Measurements from ENCODE around the gene ARID3C. TPM values are rescaled to one million over a fixed set of nuclear protein-coding genes. Genes with fewer than 3 reads are reported as not detected.

ARID3C gene
- total RNA-seq, 1 experiment from 2014 or later: not detected

DNA sequence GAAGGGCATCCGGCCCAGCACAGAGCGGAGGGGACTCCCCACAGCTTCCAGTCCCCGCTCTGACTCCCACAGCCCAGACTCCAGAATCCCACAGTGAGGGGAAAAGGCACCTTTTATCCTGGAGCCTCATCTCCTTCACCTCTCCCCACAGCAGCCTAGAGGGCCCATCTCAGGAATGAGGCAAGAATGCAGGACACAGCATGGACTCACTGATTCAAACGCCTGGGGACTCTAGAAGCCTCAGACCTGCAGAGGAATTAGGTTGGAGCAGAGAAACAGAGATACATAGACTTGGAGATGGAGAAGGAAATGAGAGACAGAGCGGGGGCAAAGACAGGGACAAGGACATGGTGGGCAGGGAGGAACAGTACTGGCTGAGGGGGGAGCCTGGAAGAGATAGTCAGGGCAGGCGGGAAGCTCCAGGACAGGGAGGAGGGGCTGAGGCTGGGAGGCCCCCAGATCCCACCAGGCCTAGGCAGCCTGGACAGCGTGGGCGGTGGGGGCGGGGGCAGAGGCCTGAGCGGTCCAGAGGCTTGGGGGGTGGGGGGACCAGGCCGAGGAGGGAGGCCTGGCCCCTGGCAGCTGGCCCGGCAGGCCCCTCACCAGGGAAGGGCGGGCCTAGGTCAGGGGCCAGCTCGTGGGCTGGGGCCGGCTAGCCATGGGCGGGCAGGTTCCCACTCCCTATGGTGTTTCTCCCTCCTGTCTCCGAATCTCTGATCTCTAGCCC is 55.1 kb downstream of the ARID3C start:
- Histone ChIP-seq H3K36me3 (replicated peaks; ENCODE audit: control insufficient read depth, insufficient read depth, low read length) (no peaks in the 10 kb centered on the region), H3K4me3 (ENCODE audit: insufficient read depth, low read depth, low read length) (no peak overlapping the region), H3K27me3 (ENCODE audit: control insufficient read depth, insufficient read depth, low read length) (peaks cover 15% of the 10 kb centered on the region)
- peak; percentile 74 for DNase-seq

GRCh38 chr9:34572628-34573027 is 56.2 kb downstream of the ARID3C start:
- DNase-seq: no peak
- Histone ChIP-seq H3K27me3 (ENCODE audit: control insufficient read depth, insufficient read depth, low read length) (peaks cover 8% of the 10 kb centered on the region; the same call in 1 of the 2 replicates), H3K36me3 (replicated peaks; ENCODE audit: control insufficient read depth, insufficient read depth, low read length) (no peaks in the 10 kb centered on the region), H3K4me3 (ENCODE audit: insufficient read depth, low read depth, low read length) (no peak overlapping the region)

DNA sequence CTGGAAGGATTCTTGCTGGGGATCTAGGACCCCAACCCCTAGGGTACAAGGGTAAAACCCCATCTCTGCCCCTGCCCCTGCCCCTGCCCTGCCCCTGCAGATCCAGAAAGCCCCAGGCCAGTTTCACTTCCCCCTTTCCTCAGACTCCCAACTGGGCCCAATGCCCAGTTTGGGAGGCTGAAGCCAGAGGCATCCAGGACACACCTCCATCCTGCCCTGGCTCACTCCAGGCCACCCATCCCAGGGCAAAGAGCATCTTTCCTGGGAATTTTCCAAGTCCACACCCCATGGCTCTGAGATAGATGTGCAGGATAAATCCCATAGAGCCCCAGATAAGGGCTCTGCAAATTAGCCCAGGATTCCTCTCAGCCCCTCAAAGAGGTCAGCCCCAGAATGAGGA is 56.8 kb downstream of the ARID3C start:
- H3K36me3 ChIP-seq (replicated peaks; ENCODE audit: control insufficient read depth, insufficient read depth, low read length): no peaks in the 10 kb centered on the region
- DNase-seq: no peak
- peaks cover 4% of the 10 kb centered on the region; the same call in 1 of the 2 replicates for H3K27me3 ChIP-seq (ENCODE audit: control insufficient read depth, insufficient read depth, low read length)
- no peak overlapping the region for H3K4me3 ChIP-seq (ENCODE audit: insufficient read depth, low read depth, low read length)

GRCh38 chr9:34571481-34571810 is 57.4 kb downstream of the ARID3C start:
- H3K27me3 ChIP-seq (ENCODE audit: control insufficient read depth, insufficient read depth, low read length): peaks cover 1% of the 10 kb centered on the region; the same call in 1 of the 2 replicates

More at GRCh38 chr9:34571481-34571810, 57.4 kb downstream of the ARID3C start:
- no peak overlapping the region for H3K4me3 ChIP-seq (ENCODE audit: insufficient read depth, low read depth, low read length)
- no peak for DNase-seq
- no peaks in the 10 kb centered on the region for H3K36me3 ChIP-seq (replicated peaks; ENCODE audit: control insufficient read depth, insufficient read depth, low read length)

Other genes starting within 250 kb of the ARID3C start
- gene FAM219A, start 170.5 kb downstream of the ARID3C start, total RNA-seq (2014; rRNA removed; shearing (Covaris generic)): 20.3 and 22.7 TPM in 2 replicates
- 0.35 and 0.96 TPM in 2 replicates for gene DNAI1, start 170.3 kb downstream of the ARID3C start, total RNA-seq (2014; rRNA removed; shearing (Covaris generic))
- 33.3 and 35.1 TPM in 2 replicates for gene ENHO, start 106.1 kb downstream of the ARID3C start, total RNA-seq (2014; rRNA removed; shearing (Covaris generic))
- 26.6 and 43.2 TPM in 2 replicates for gene CNTFR, start 39.3 kb downstream of the ARID3C start, total RNA-seq (2014; rRNA removed; shearing (Covaris generic))
- gene RPP25L, start 17.0 kb downstream of the ARID3C start, total RNA-seq (2014; rRNA removed; shearing (Covaris generic)): 41.5 and 46.0 TPM in 2 replicates
- 19.4 and 23.6 TPM in 2 replicates for gene DCTN3, start 8.6 kb downstream of the ARID3C start, total RNA-seq (2014; rRNA removed; shearing (Covaris generic))
- 117 and 138 TPM in 2 replicates for gene SIGMAR1, start 8.7 kb upstream of the ARID3C start, total RNA-seq (2014; rRNA removed; shearing (Covaris generic))
- gene GALT, start 17.6 kb upstream of the ARID3C start, total RNA-seq (2014; rRNA removed; shearing (Covaris generic)): 33.5 and 42.0 TPM in 2 replicates
- 7.3 and 9.8 TPM in 2 replicates for gene IL11RA, start 23.1 kb upstream of the ARID3C start, total RNA-seq (2014; rRNA removed; shearing (Covaris generic))
- gene CCL27, start 33.6 kb upstream of the ARID3C start, total RNA-seq (2014; rRNA removed; shearing (Covaris generic)): 0.10 and 0.41 TPM in 2 replicates
- not detected in 2 replicates for gene CCL19, start 62.2 kb upstream of the ARID3C start, total RNA-seq (2014; rRNA removed; shearing (Covaris generic))
- gene CCL21, start 81.1 kb upstream of the ARID3C start, total RNA-seq (2014; rRNA removed; shearing (Covaris generic)): not detected in 2 replicates

Data from H7 (cell line).